Psoas muscle (tissue), 8 donors: Measurements from ENCODE around the gene ZSWIM5. TPM values are rescaled to one million over a fixed set of nuclear protein-coding genes. Genes with fewer than 3 reads are reported as not detected.

Experiments used
- ATAC-seq, 4 donors: fragments of 200-7000 bp; cut with Tn5 transposase; one replicate each; pipeline ENCODE4 v1.9.1; 2020; ENCODE audit warnings: moderate library complexity in 3 of 4, mild to moderate bottlenecking in 2 of 4
- DNase-seq, 2 donors: peaks; one replicate each; pipeline ENCODE4 v3.0.0-alpha.2; 2020
- H3K27ac ChIP-seq: fragments of 200-600 bp; one replicate; pipeline ENCODE4 v1.8.0; 2022
- H3K27me3 ChIP-seq, 3 donors: fragments of 200-600 bp in 1 of 3; one replicate each; pipeline versions ENCODE4 v1.6.1 to v1.8.0; 2013 to 2022; ENCODE audit warnings: low read length in 2 of 3, mild to moderate bottlenecking in 2 of 3, moderate library complexity in 1 of 3; ENCODE audit not compliant: insufficient read depth in 3 of 3
- H3K36me3 ChIP-seq, 2 donors: fragments of 200-600 bp in 1 of 2; one replicate each; pipeline versions ENCODE4 v1.6.1 to v1.8.0; 2013 to 2022; ENCODE audit warnings: low read depth in 1 of 2, mild to moderate bottlenecking in 1 of 2, moderate library complexity in 1 of 2; ENCODE audit not compliant: insufficient read depth in 1 of 2
- H3K4me1 ChIP-seq: fragments of 200-600 bp; one replicate; pipeline ENCODE4 v1.8.0; 2022
- H3K4me3 ChIP-seq: fragments of 200-600 bp; one replicate; pipeline ENCODE4 v1.8.0; 2022; ENCODE audit warnings: mild to moderate bottlenecking
- H3K9me3 ChIP-seq: fragments of 200-600 bp; one replicate; pipeline ENCODE4 v1.8.0; 2022
- CTCF ChIP-seq: fragments of 200-600 bp; IDR thresholded peaks from one replicate; pipeline ENCODE4 v1.8.0; 2022; ENCODE audit warnings: antibody characterized with exemption
- WGBS, 3 donors: extraction: QIAGEN DNeasy Blood & Tissue Kit; methylation state at CpG; one replicate each; pipeline versions ENCODE4 v1.1.6 to v1.1.7; 2013; 5-methylcytosine and 5-hydroxymethylcytosine counted together
- intact Hi-C, 2 donors: fragments of 100-400 bp; cut with DNase I; formaldehyde crosslinking; loops; one replicate each; pipeline versions ENCODE4 v1.11.0 to v1.14.2; 2022
- polyA plus RNA-seq, 3 donors: library from polyadenylated mRNA; stranded (reverse); fragments of 200-250 nt; gene quantifications; one replicate each; pipeline ENCODE4 v1.2.3, GENCODE V29; 2013
- total RNA-seq, 4 donors: library from RNA; stranded (reverse); fragmentation: NEBNext Ultra II Directional in 2 of 4; extraction: Animal tissue kit (Norgen Biotek cat#: 25700) in 2 of 4; gene quantifications; one replicate each; pipeline versions ENCODE4 v1.2.1 to v1.2.4, GENCODE V29; 2021 to 2023
- donor health status: healthy with polysubstance abuse.
- donor health status: DM: no; HTN: no; CAD: no; lungs with moderate emphysema.
- donor health status: Bipolar disorder and iron deficiency.
- donor health status: healthy.
- donor health status: DM: yes; HTN: yes; CAD: no.
- donor health status: DM: no; HTN: no; CAD: no.
- donor health status: DM: no; HTN: no; CAD: no.
- donor health status: DM: yes; HTN: yes; CAD: no.

ZSWIM5 gene
- total and polyA plus RNA-seq, 7 donors, result 0.03 to 0.98 (median 0.50) TPM

GRCh38 chr1:45044916-45045315 is 161.5 kb downstream of the ZSWIM5 start:
- no peak for ATAC-seq
- WGBS, 3 donors, result 38 to 71% (median 64%) methylated on average over 1 of the region's 1 CpG
- intact Hi-C loops, result no loop called here
- Histone ChIP-seq H3K27ac (no peak overlapping the region), H3K36me3 (no peaks in the 10 kb centered on the region), H3K4me1 (peaks cover 8% of the 10 kb centered on the region), H3K9me3 (no peaks in the 10 kb centered on the region), H3K27me3 (peaks cover 0 to 2% (median 0%) of the 10 kb centered on the region in 3 donors), H3K4me3 (no peak overlapping the region)
- no peak for DNase-seq
- TF ChIP-seq CTCF, result no peak

GRCh38 chr1:45043094-45043493 is 163.3 kb downstream of the ZSWIM5 start:
- WGBS, 3 donors, result 80 to 85% (median 84%) methylated on average over 5 of the region's 5 CpGs
- intact Hi-C loops, result no loop called here
- no peak overlapping the region for H3K27ac ChIP-seq
- H3K4me3 ChIP-seq, result no peak overlapping the region
- peaks cover 8% of the 10 kb centered on the region for H3K4me1 ChIP-seq
- H3K27me3 ChIP-seq, result peaks cover 0 to 2% (median 0%) of the 10 kb centered on the region in 3 donors
- DNase-seq (no peak), ATAC-seq (no peak)
- no peaks in the 10 kb centered on the region for H3K36me3 ChIP-seq
- no peak for TF ChIP-seq CTCF
- H3K9me3 ChIP-seq, result no peaks in the 10 kb centered on the region

GRCh38 chr1:45040297-45040696 is 166.1 kb downstream of the ZSWIM5 start:
- intact Hi-C loops, result no loop called here
- Histone ChIP-seq H3K36me3 (no peaks in the 10 kb centered on the region), H3K4me1 (no peaks in the 10 kb centered on the region), H3K4me3 (no peak overlapping the region), H3K9me3 (no peaks in the 10 kb centered on the region), H3K27me3 (no peaks in the 10 kb centered on the region), H3K27ac (no peak overlapping the region)
- 92 to 93% (median 92%) methylated on average over 5 of the region's 5 CpGs for WGBS, 3 donors
- no peak for ATAC-seq
- no peak for TF ChIP-seq CTCF
- no peak for DNase-seq

GRCh38 chr1:45038661-45039364 is 167.6 kb downstream of the ZSWIM5 start:
- no peak for ATAC-seq
- 87 to 90% (median 88%) methylated on average over 8 of the region's 8 CpGs for WGBS, 3 donors
- H3K36me3 ChIP-seq, result no peaks in the 10 kb centered on the region

More at GRCh38 chr1:45038661-45039364, 167.6 kb downstream of the ZSWIM5 start:
- H3K4me3 ChIP-seq, result no peak overlapping the region
- no peaks in the 10 kb centered on the region for H3K4me1 ChIP-seq
- no peak for DNase-seq
- no peak overlapping the region for H3K27ac ChIP-seq
- no peak for TF ChIP-seq CTCF
- no peaks in the 10 kb centered on the region for H3K9me3 ChIP-seq
- H3K27me3 ChIP-seq, result no peaks in the 10 kb centered on the region
- intact Hi-C loops, result no loop called here
